CD14-positive monocyte (primary cell): ENCODE results near the gene TRIM56. TPM values are rescaled to one million over a fixed set of nuclear protein-coding genes. Genes with fewer than 3 reads are reported as not detected.
"Not testable (repeated sequence)": the region's sequence is repeated elsewhere in the genome, so short reads cannot be mapped to it uniquely, and the experiment has no call there.

Source experiments
- DNase-seq, 3 donors: peaks; one replicate each; pipeline ENCODE4 v3.0.0-alpha.2; 2011 to 2022
- H2AFZ ChIP-seq: 2 replicates; pipeline ENCODE4 v1.6.0; 2012; ENCODE audit warnings: mild to moderate bottlenecking, low read depth, low read length, inconsistent platforms; ENCODE audit not compliant: insufficient read depth, poor library complexity, severe bottlenecking
- H3K27ac ChIP-seq, 2 donors: 1 replicate in 1 of 2; 2 replicates in 1 of 2; pipeline ENCODE4 v1.5.1; 2012 to 2013; ENCODE audit warnings: low read length in 2 of 2, control low read depth in 1 of 2, inconsistent platforms in 1 of 2, low read depth in 1 of 2, mild to moderate bottlenecking in 1 of 2
- H3K27me3 ChIP-seq, 2 donors: one replicate each; pipeline versions ENCODE4 v1.6.0 to v1.6.1; 2011 to 2013; ENCODE audit warnings: low read length in 2 of 2; ENCODE audit not compliant: control insufficient read depth in 2 of 2, insufficient read depth in 2 of 2
- H3K36me3 ChIP-seq, 2 donors: replicated peaks in 1 of 2; 1 replicate in 1 of 2; 2 replicates in 1 of 2; pipeline versions ENCODE4 v1.5.1 to v1.6.1; 2012 to 2013; ENCODE audit warnings: low read length in 2 of 2, control low read depth in 1 of 2, inconsistent platforms in 1 of 2, mild to moderate bottlenecking in 1 of 2; ENCODE audit not compliant: insufficient read depth in 2 of 2, control insufficient read depth in 1 of 2
- H3K4me1 ChIP-seq, 2 donors: 1 replicate in 1 of 2; 2 replicates in 1 of 2; pipeline versions ENCODE4 v1.5.1 to v1.6.1; 2012 to 2013; ENCODE audit warnings: low read length in 2 of 2, control low read depth in 1 of 2, inconsistent platforms in 1 of 2, mild to moderate bottlenecking in 1 of 2, moderate library complexity in 1 of 2; ENCODE audit not compliant: insufficient read depth in 2 of 2, control insufficient read depth in 1 of 2
- H3K4me2 ChIP-seq: replicated peaks from 2 replicates; pipeline ENCODE3; 2012; ENCODE audit warnings: low read length, moderate library complexity, mild to moderate bottlenecking; ENCODE audit not compliant: poor library complexity, severe bottlenecking; ENCODE audit errors: extremely low read depth
- H3K4me3 ChIP-seq, 3 experiments: fragments of 200-600 bp in 1 of 3; sonication (generic) in 1 of 3; replicated peaks in 1 of 3; 1 replicate in 2 of 3; 2 replicates in 1 of 3; pipeline ENCODE4 v1.5.1; 2011 to 2013; ENCODE audit warnings: low read length in 3 of 3, mild to moderate bottlenecking in 3 of 3, control low read depth in 2 of 3, low read depth in 2 of 3, inconsistent platforms in 1 of 3, moderate library complexity in 1 of 3
- H3K79me2 ChIP-seq: 2 replicates; pipeline ENCODE4 v1.6.0; 2012; ENCODE audit warnings: mild to moderate bottlenecking, control low read depth, inconsistent platforms, low read length, moderate library complexity; ENCODE audit not compliant: insufficient read depth
- H3K9ac ChIP-seq: 2 replicates; pipeline ENCODE4 v1.6.0; 2017; ENCODE audit warnings: low read length, mild to moderate bottlenecking; ENCODE audit not compliant: insufficient read depth, poor library complexity, severe bottlenecking
- H3K9me3 ChIP-seq, 2 donors: replicated peaks in 1 of 2; 1 replicate in 1 of 2; 2 replicates in 1 of 2; pipeline versions ENCODE4 v1.5.1 to v1.6.1; 2012 to 2013; ENCODE audit warnings: low read length in 2 of 2, control low read depth in 1 of 2; ENCODE audit not compliant: control insufficient read depth in 1 of 2, insufficient read depth in 1 of 2
- H4K20me1 ChIP-seq: 2 replicates; pipeline ENCODE4 v1.6.0; 2012; ENCODE audit warnings: mild to moderate bottlenecking, low read length, control low read depth, moderate library complexity; ENCODE audit not compliant: insufficient read depth
- H3K27ac Mint-ChIP-seq, 7 donors: one replicate each; pipeline ENCODE4 v1.8.0; 2020; ENCODE audit warnings: mild to moderate bottlenecking in 7 of 7, mixed read lengths in 7 of 7, moderate library complexity in 6 of 7, inconsistent platforms in 2 of 7
- H3K27me3 Mint-ChIP-seq, 3 donors: one replicate each; pipeline ENCODE4 v1.8.0; 2021 to 2022; ENCODE audit warnings: low read depth in 3 of 3, mild to moderate bottlenecking in 3 of 3, mixed read lengths in 3 of 3, moderate library complexity in 3 of 3, inconsistent platforms in 1 of 3
- H3K36me3 Mint-ChIP-seq, 2 donors: one replicate each; pipeline ENCODE4 v1.8.0; 2020; ENCODE audit warnings: mixed read lengths in 2 of 2, inconsistent platforms in 1 of 2, mild to moderate bottlenecking in 1 of 2
- H3K4me1 Mint-ChIP-seq: one replicate; pipeline ENCODE4 v1.8.0; 2020; ENCODE audit warnings: mild to moderate bottlenecking, mixed read lengths
- H3K4me3 Mint-ChIP-seq, 2 donors: one replicate each; pipeline ENCODE4 v1.8.0; 2020; ENCODE audit warnings: mild to moderate bottlenecking in 2 of 2, mixed read lengths in 2 of 2, moderate library complexity in 1 of 2
- H3K9me3 Mint-ChIP-seq, 7 donors: one replicate each; pipeline ENCODE4 v1.8.0; 2020 to 2022; ENCODE audit warnings: mixed read lengths in 7 of 7, mild to moderate bottlenecking in 6 of 7, moderate library complexity in 6 of 7, inconsistent platforms in 2 of 7
- CTCF ChIP-seq: fragments of 200-600 bp; IDR thresholded peaks from one replicate; pipeline ENCODE4 v1.8.0; 2022; ENCODE audit warnings: antibody characterized with exemption, mild to moderate bottlenecking
- WGBS: methylation state at CpG from one replicate; pipeline ENCODE4 v1.1.5; 2013; ENCODE audit warnings: missing lambda C conversion rate; ENCODE audit not compliant: insufficient coverage; 5-methylcytosine and 5-hydroxymethylcytosine counted together
- intact Hi-C, 2 donors: fragments of 100-400 bp; cut with micrococcal nuclease; formaldehyde crosslinking; loops; one replicate each; pipeline versions ENCODE4 v1.15.0 to v1.15.1; 2023
- polyA plus RNA-seq, 3 donors: library from polyadenylated mRNA; depleted of rRNA in 1 of 3; unstranded in 2 of 3; stranded (reverse) in 1 of 3; fragments of 300-500 nt in 2 of 3; fragments of >200 nt in 1 of 3; fragmentation: Illumina TruSeq in 2 of 3; gene quantifications; 1 replicate in 2 of 3; 2 replicates in 1 of 3; pipeline ENCODE4 v1.2.3, GENCODE V29; 2012 to 2021

The TRIM56 gene
- polyA plus RNA-seq, 3 donors, result 0.66 to 9.4 (median 1.2) TPM

DNA sequence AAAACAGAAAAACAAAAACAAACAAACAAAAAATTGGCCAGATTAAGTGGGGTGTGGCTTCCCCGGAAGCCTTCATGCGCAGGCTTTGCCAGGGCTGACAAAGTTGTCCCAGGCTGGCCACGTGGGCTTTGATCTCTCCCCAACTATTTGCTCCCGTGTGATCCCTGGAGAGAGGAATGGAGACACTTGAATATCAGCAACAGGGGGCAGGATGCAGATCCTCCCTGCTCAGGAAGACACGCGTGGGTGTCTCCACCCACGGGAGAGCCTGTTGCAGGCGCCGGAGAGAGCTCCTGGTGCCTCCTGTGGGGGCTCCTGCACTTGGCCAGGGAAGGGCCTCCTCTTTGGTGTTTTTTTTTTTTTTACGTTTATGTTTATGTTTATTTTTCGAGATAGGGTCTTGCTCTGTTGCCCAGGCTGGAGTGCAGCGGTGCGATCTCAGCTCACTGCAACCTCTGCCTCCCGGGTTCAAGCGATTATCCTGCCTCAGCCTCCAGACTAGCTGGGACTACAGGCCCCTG is 19.0 kb downstream of the TRIM56 start:
- Histone ChIP-seq H3K4me1 (peaks cover 27 to 36% of the 10 kb centered on the region in 2 donors), H4K20me1 (no peaks in the 10 kb centered on the region), H3K4me2 (no peak overlapping the region), H3K4me3 (no peak overlapping the region), H3K27me3 (peaks cover 2 to 16% of the 10 kb centered on the region in 2 donors), H2AFZ (no peak overlapping the region), H3K36me3 (no peaks in the 10 kb centered on the region), H3K27ac (no peak overlapping the region), H3K79me2 (no peaks in the 10 kb centered on the region), H3K9ac (no peak overlapping the region), H3K9me3 (no peaks in the 10 kb centered on the region)
- Mint-ChIP-seq H3K27me3 (peaks cover 17 to 32% (median 19%) of the 10 kb centered on the region in 3 donors), H3K4me3 (no peak overlapping the region), H3K9me3 (no peaks in the 10 kb centered on the region), H3K27ac (no peak overlapping the region), H3K36me3 (no peaks in the 10 kb centered on the region), H3K4me1 (peaks cover 31% of the 10 kb centered on the region)
- intact Hi-C loops, result loop anchor here (5.0 kb wide), 1 partner anchor 33 kb away; no protein-coding TSS in a partner anchor
- TF ChIP-seq CTCF, result no peak
- WGBS, result 92% methylated on average over 8 of the region's 15 CpGs
- DNase-seq, result no peak

GRCh38 chr7:101104799-101105198 is 19.5 kb downstream of the TRIM56 start:
- Histone ChIP-seq H3K27ac (no peak overlapping the region), H3K27me3 (peaks cover 2 to 16% of the 10 kb centered on the region in 2 donors), H3K4me1 (peaks cover 24 to 32% of the 10 kb centered on the region in 2 donors), H3K4me2 (no peak overlapping the region), H2AFZ (no peak overlapping the region), H3K9me3 (no peaks in the 10 kb centered on the region), H3K36me3 (no peaks in the 10 kb centered on the region), H4K20me1 (no peaks in the 10 kb centered on the region), H3K9ac (no peak overlapping the region), H3K79me2 (no peaks in the 10 kb centered on the region), H3K4me3 (no peak overlapping the region)
- H3K27ac Mint-ChIP-seq, result no peak overlapping the region
- H3K9me3 Mint-ChIP-seq, result no peaks in the 10 kb centered on the region
- DNase-seq, result no peak
- peaks cover 26% of the 10 kb centered on the region for H3K4me1 Mint-ChIP-seq
- 100% methylated on average over 1 of the region's 3 CpGs for WGBS
- no peak for TF ChIP-seq CTCF
- peaks cover 15 to 31% (median 21%) of the 10 kb centered on the region in 3 donors for H3K27me3 Mint-ChIP-seq
- H3K36me3 Mint-ChIP-seq, result no peaks in the 10 kb centered on the region
- intact Hi-C loops, result loop anchor here (5.0 kb wide), 1 partner anchor 33 kb away; no protein-coding TSS in a partner anchor
- no peak overlapping the region for H3K4me3 Mint-ChIP-seq

DNA sequence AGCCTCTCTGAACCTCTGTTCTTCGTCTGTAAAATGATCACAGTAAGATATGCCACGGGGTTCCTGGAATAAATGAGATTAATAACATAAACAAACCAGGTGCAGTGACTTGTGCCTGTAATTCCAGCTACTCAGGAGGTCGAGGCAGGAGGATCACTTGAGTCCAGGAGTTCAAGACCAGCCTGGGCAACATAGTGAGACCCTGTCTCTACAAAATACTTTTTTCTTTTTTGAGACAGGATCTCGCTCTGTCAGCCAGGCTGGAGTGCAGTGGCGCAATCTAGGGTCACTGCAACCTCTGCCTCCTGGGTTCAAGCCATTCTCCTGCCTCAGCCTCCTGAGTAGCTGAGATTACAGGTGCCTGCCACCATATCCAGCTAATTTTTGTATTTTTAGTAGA is 20.0 kb downstream of the TRIM56 start:
- H3K27me3 ChIP-seq, result peaks cover 2 to 16% of the 10 kb centered on the region in 2 donors
- H3K4me3 ChIP-seq, H3K36me3 ChIP-seq, DNase-seq, H3K4me2 ChIP-seq, H3K27ac ChIP-seq, H4K20me1 ChIP-seq, H3K4me3 Mint-ChIP-seq, H3K9me3 ChIP-seq, H3K9me3 Mint-ChIP-seq, H3K9ac ChIP-seq, H2AFZ ChIP-seq, H3K27ac Mint-ChIP-seq, H3K79me2 ChIP-seq, intact Hi-C loops, H3K36me3 Mint-ChIP-seq: not testable (repeated sequence)
- Mint-ChIP-seq H3K27me3 (peaks cover 15 to 30% (median 21%) of the 10 kb centered on the region in 3 donors), H3K4me1 (peaks cover 21% of the 10 kb centered on the region)
- H3K4me1 ChIP-seq, result peaks cover 19 to 27% of the 10 kb centered on the region in 2 donors
- 71% methylated on average over 2 of the region's 5 CpGs for WGBS
